Measurements from ENCODE around the gene WAS. TPM values are rescaled to one million over a fixed set of nuclear protein-coding genes. Genes with fewer than 3 reads are reported as not detected.

The WAS gene
- polyA plus RNA-seq, 1 of the 3 experiments (the other 2 are of a cell fraction), result 0.30 TPM

- TF ChIP-seq REST (IDR thresholded peaks at IDR 0.05; ENCODE audit: low read depth, low read length), result no peak
- no peak for TF ChIP-seq MEF2A (IDR thresholded peaks at IDR 0.05; ENCODE audit: borderline replicate concordance, low read depth)
- no peak for TF ChIP-seq EZH2phosphoT487 (IDR thresholded peaks at IDR 0.05; ENCODE audit: borderline replicate concordance, low read depth)
- TF ChIP-seq USF1 (IDR thresholded peaks at IDR 0.05; ENCODE audit: borderline replicate concordance, low read depth), result no peak
- no peak for TF ChIP-seq RXRA (IDR thresholded peaks at IDR 0.05; ENCODE audit: borderline replicate concordance, low read depth)
- no peak for TF ChIP-seq TCF12 (IDR thresholded peaks at IDR 0.05)
- TF ChIP-seq RFX5 (IDR thresholded peaks at IDR 0.05; ENCODE audit: low read length), result no peak
- no peak for TF ChIP-seq NFIC (IDR thresholded peaks at IDR 0.05; ENCODE audit: borderline replicate concordance)
- no peak for TF ChIP-seq FOSL2 (IDR thresholded peaks at IDR 0.05; ENCODE audit: borderline replicate concordance, low read depth)
- no peak for TF ChIP-seq TAF1 (IDR thresholded peaks at IDR 0.05; ENCODE audit: borderline replicate concordance, low read depth, low read length)
Measured at GRCh38 chrX:48715876-48716502, 32.4 kb downstream of the WAS start (continued).

- Histone ChIP-seq H3K4me3 (ENCODE audit: low read depth in 2 of 2, low read length in 1 of 2) (no peak overlapping the region), H3K27me3 (ENCODE audit: insufficient read depth) (no peaks in the 10 kb centered on the region; the same call in 1 of the 2 replicates), H2AFZ (ENCODE audit: low read depth) (no peak overlapping the region), H4K20me1 (ENCODE audit: insufficient read depth) (no peaks in the 10 kb centered on the region), H3K9ac (no peak overlapping the region), H3K27ac (ENCODE audit: low read depth in 2 of 2, low read length in 1 of 2) (no peak overlapping the region), H3K79me2 (ENCODE audit: insufficient read depth) (no peaks in the 10 kb centered on the region), H3K4me1 (ENCODE audit: control insufficient read depth in 1 of 2, insufficient read depth in 2 of 2, low read depth in 1 of 2, low read length in 1 of 2) (peaks cover 0 to 2% of the 10 kb centered on the region in 2 experiments; a peak in 1 of 4 replicates), H3K9me3 (no peaks in the 10 kb centered on the region), H3K9me2 (no peaks in the 10 kb centered on the region), H3K4me2 (no peak overlapping the region), H3K36me3 (replicated peaks in 1 of 2; ENCODE audit: control insufficient read depth in 1 of 2, insufficient read depth in 2 of 2, low read length in 1 of 2) (no peaks in the 10 kb centered on the region), H3F3A (replicated peaks; ENCODE audit: insufficient read depth) (no peaks in the 10 kb centered on the region)
- ChIA-PET CTCF (interaction anchor here (1.3 kb wide), 1 partner anchor 10 kb away, joined by 3 read pairs; no protein-coding TSS in a partner anchor), POLR2A (no interaction called here)
- TF ChIP-seq CTCF (IDR thresholded peaks at IDR 0.05) (no peak), USF2 (IDR thresholded peaks at IDR 0.05; ENCODE audit: borderline replicate concordance, low read depth, low read length) (no peak), CHD2 (IDR thresholded peaks at IDR 0.05; ENCODE audit: low read length, partially characterized antibody) (no peak), ELF1 (IDR thresholded peaks at IDR 0.05) (no peak), NFIC (IDR thresholded peaks at IDR 0.05; ENCODE audit: borderline replicate concordance) (no peak), PBX3 (IDR thresholded peaks at IDR 0.05) (no peak), FOXM1 (IDR thresholded peaks at IDR 0.05; ENCODE audit: low read depth) (no peak), POLR2AphosphoS5 (IDR thresholded peaks at IDR 0.05; ENCODE audit: low read depth, low read length) (no peak), RCOR1 (IDR thresholded peaks at IDR 0.05; ENCODE audit: low read length) (no peak), NRF1 (IDR thresholded peaks at IDR 0.05; ENCODE audit: low read depth, low read length) (no peak), EZH2phosphoT487 (IDR thresholded peaks at IDR 0.05; ENCODE audit: borderline replicate concordance, low read depth) (no peak), SMC3 (IDR thresholded peaks at IDR 0.05; ENCODE audit: low read depth, low read length) (no peak), FOSL2 (IDR thresholded peaks at IDR 0.05; ENCODE audit: borderline replicate concordance, low read depth) (no peak), TAF1 (IDR thresholded peaks at IDR 0.05; ENCODE audit: borderline replicate concordance, low read depth, low read length) (no peak), TEAD4 (IDR thresholded peaks at IDR 0.05; ENCODE audit: borderline replicate concordance, insufficient read depth) (no peak), RAD21 (IDR thresholded peaks at IDR 0.05; ENCODE audit: low read length) (no peak), RXRA (IDR thresholded peaks at IDR 0.05; ENCODE audit: borderline replicate concordance, low read depth) (no peak)
- no peak for DNase-seq
- WGBS (ENCODE audit: low lambda C conversion rate), result 28% methylated on average over 2 of the region's 2 CpGs
Measured at GRCh38 chrX:48719958-48720357, 36.4 kb downstream of the WAS start.
